Measurements from ENCODE around the gene TNF. TPM values are rescaled to one million over a fixed set of nuclear protein-coding genes. Genes with fewer than 3 reads are reported as not detected.

Gene TNF
- total RNA-seq, 4 donors from 2014 or later, result 0.67 to 3.4 TPM; not detected in 2

- TF ChIP-seq POLR2A (IDR thresholded peaks at IDR 0.05) (no peak), CTCF (IDR thresholded peaks at IDR 0.05) (no peak)
- Histone ChIP-seq H3K27me3 (no peaks in the 10 kb centered on the region), H3K36me3 (no peaks in the 10 kb centered on the region), H3K27ac (peak overlapping the region; percentile 17 to 70 (median 46)), H3K9me3 (no peaks in the 10 kb centered on the region), H3K4me1 (peaks cover 0 to 14% (median 8%) of the 10 kb centered on the region in 4 donors), H3K4me3 (no peak overlapping the region)
- DNase-seq, result no peak
Measured at GRCh38 chr6:31614075-31614619, 38.8 kb downstream of the TNF start.

GRCh38 chr6:31614684-31615578 is 39.6 kb downstream of the TNF start, which contains the start of gene AIF1:
Gene AIF1 (plus strand): TSS chr6:31615234. CDS start chr6:31615330, 96 bp downstream.
- no peak for DNase-seq
- no peaks in the 10 kb centered on the region for H3K27me3 ChIP-seq
- H3K4me1 ChIP-seq, result peaks cover 0 to 14% (median 8%) of the 10 kb centered on the region in 4 donors
- H3K27ac ChIP-seq, result peak within 1 kb of the TSS; percentile 17 to 70 (median 46)
- H3K4me3 ChIP-seq, result peak within 1 kb of the TSS in 2 of 4 donors; percentile 7 to 15
- H3K36me3 ChIP-seq, result no peaks in the 10 kb centered on the region
- no peak for TF ChIP-seq POLR2A (IDR thresholded peaks at IDR 0.05)
- TF ChIP-seq CTCF (IDR thresholded peaks at IDR 0.05), result no peak
- H3K9me3 ChIP-seq, result no peaks in the 10 kb centered on the region

GRCh38 chr6:31615748-31616147 is 40.4 kb downstream of the TNF start:
- peak in 1 of 3 donors; percentile 57 for DNase-seq
- peak overlapping the region in 3 of 4 donors; percentile 30 to 70 (median 62) for H3K27ac ChIP-seq
- H3K4me1 ChIP-seq, result peaks cover 0 to 14% (median 8%) of the 10 kb centered on the region in 4 donors
- H3K27me3 ChIP-seq, result no peaks in the 10 kb centered on the region
- no peaks in the 10 kb centered on the region for H3K9me3 ChIP-seq
- peak overlapping the region in 2 of 4 donors; percentile 7 to 15 for H3K4me3 ChIP-seq
- TF ChIP-seq POLR2A (IDR thresholded peaks at IDR 0.05) (no peak), CTCF (IDR thresholded peaks at IDR 0.05) (no peak)
- H3K36me3 ChIP-seq, result no peaks in the 10 kb centered on the region

- Histone ChIP-seq H3K27ac (no peak overlapping the region), H3K9me3 (no peaks in the 10 kb centered on the region), H3K4me1 (peaks cover 0 to 22% (median 8%) of the 10 kb centered on the region in 4 donors), H3K27me3 (no peaks in the 10 kb centered on the region), H3K4me3 (no peak overlapping the region), H3K36me3 (no peaks in the 10 kb centered on the region)
- no peak for DNase-seq
- TF ChIP-seq CTCF (IDR thresholded peaks at IDR 0.05), result no peak
- no peak for TF ChIP-seq POLR2A (IDR thresholded peaks at IDR 0.05)
Measured at GRCh38 chr6:31617010-31617409, 41.6 kb downstream of the TNF start.

- H3K4me1 ChIP-seq, result peaks cover 0 to 21% (median 7%) of the 10 kb centered on the region in 4 donors
- DNase-seq, result peak; percentile 98 to 99 (median 98)
- no peaks in the 10 kb centered on the region for H3K27me3 ChIP-seq
- H3K36me3 ChIP-seq, result peaks cover 0 to 24% (median 0%) of the 10 kb centered on the region in 3 donors
- H3K27ac ChIP-seq, result peak overlapping the region; percentile 95 to 99 (median 98)
- peak overlapping the region; percentile 54 to 100 (median 88) for H3K4me3 ChIP-seq
- no peaks in the 10 kb centered on the region for H3K9me3 ChIP-seq
- TF ChIP-seq CTCF (IDR thresholded peaks at IDR 0.05) (peak in 2 of 6 experiments; percentile 22 to 28), POLR2A (IDR thresholded peaks at IDR 0.05) (peak; percentile 85 to 94)
Measured at GRCh38 chr6:31619805-31620585, 44.6 kb downstream of the TNF start.

Measured in Peyer's patch (tissue), 4 donors.